GM12878 (cell line): ENCODE results near the gene TOX2. TPM values are rescaled to one million over a fixed set of nuclear protein-coding genes. Genes with fewer than 3 reads are reported as not detected.

ENCODE experiments used
- ATAC-seq: fragments of 200-7000 bp; cut with Tn5 transposase; 3 replicates; pipeline ENCODE4 v1.9.1; 2020; ENCODE audit warnings: mild to moderate bottlenecking, moderate library complexity
- BruUV-seq: library from RNA; stranded (reverse); fragments of 400-500 nt; replicated peaks from 2 replicates; lab custom pipeline; 2021; lab: Mats Ljungman, UMichigan
- CTCF ChIA-PET: fragments of 300-600 bp; sonication (Branson Sonifier 250); formaldehyde crosslinking; extraction: SDS; loops from one replicate; lab custom pipeline; 2021; ENCODE audit warnings: inconsistent platforms; lab: Yijun Ruan, JAX
- POLR2A ChIA-PET: fragments of 350-600 bp; formaldehyde crosslinking; extraction: SDS; loops from one replicate; lab custom pipeline; 2021; ENCODE audit warnings: inconsistent platforms; lab: Charles Lee
- RAD21 ChIA-PET: fragments of 300-600 bp; sonication (Branson Sonifier 250); formaldehyde crosslinking; loops from one replicate; lab custom pipeline; 2023; ENCODE audit warnings: antibody characterized with exemption; ENCODE audit not compliant: unreplicated experiment; lab: Charles Lee
- SMC1A ChIA-PET: fragments of 300-600 bp; sonication (Branson Sonifier 250); formaldehyde crosslinking; loops from one replicate; lab custom pipeline; 2023; ENCODE audit not compliant: unreplicated experiment, uncharacterized antibody; lab: Charles Lee
- DNase-seq: peaks from one replicate; pipeline ENCODE4 v3.0.0-alpha.2; 2011; ENCODE audit warnings: low read depth, low spot score
- FAIRE-seq: peaks from 3 replicates; lab custom pipeline; 2011; peaks lifted over from hg19 to GRCh38; lab: Jason Lieb, UNC
- H2AFZ ChIP-seq: 2 replicates; pipeline ENCODE4 v1.6.0; 2011; ENCODE audit warnings: low read depth, low read length, control low read depth; ENCODE audit not compliant: control insufficient read depth
- H3K27ac ChIP-seq: 2 replicates; pipeline ENCODE4 v1.5.1; 2011; ENCODE audit warnings: control low read depth; ENCODE audit not compliant: control insufficient read depth, insufficient read depth
- H3K27me3 ChIP-seq, 2 experiments: replicated peaks in 1 of 2; 2 replicates each; pipeline versions ENCODE4 v1.6.0 to v1.6.1; 2011; ENCODE audit warnings: low read length in 1 of 2; ENCODE audit not compliant: control insufficient read depth in 2 of 2, insufficient read depth in 2 of 2
- H3K36me3 ChIP-seq, 2 experiments: 2 replicates each; pipeline ENCODE4 v1.5.1; 2011; ENCODE audit warnings: low read length in 1 of 2; ENCODE audit not compliant: control insufficient read depth in 2 of 2, insufficient read depth in 2 of 2
- H3K4me1 ChIP-seq: 2 replicates; pipeline ENCODE4 v1.6.1; 2011; ENCODE audit warnings: mild to moderate bottlenecking, low read length, moderate library complexity, mixed read lengths; ENCODE audit not compliant: control insufficient read depth, insufficient read depth
- H3K4me2 ChIP-seq: 2 replicates; pipeline ENCODE4 v1.6.0; 2011; ENCODE audit warnings: control low read depth; ENCODE audit not compliant: control insufficient read depth, insufficient read depth
- H3K4me3 ChIP-seq: fragments of 200-600 bp; sonication (generic); 2 replicates; pipeline ENCODE4 v1.5.1; 2016
- H3K79me2 ChIP-seq: 2 replicates; pipeline ENCODE4 v1.6.0; 2011; ENCODE audit warnings: low read length; ENCODE audit not compliant: control insufficient read depth, insufficient read depth
- H3K9ac ChIP-seq: 2 replicates; pipeline ENCODE4 v1.8.0; 2011; ENCODE audit warnings: low read length, control low read depth, mixed read lengths; ENCODE audit not compliant: control insufficient read depth, insufficient read depth
- H3K9me3 ChIP-seq: replicated peaks from 3 replicates; pipeline ENCODE4 v1.5.1; 2011; ENCODE audit warnings: mild to moderate bottlenecking, low read length; ENCODE audit not compliant: control insufficient read depth, insufficient read depth
- H4K20me1 ChIP-seq: 2 replicates; pipeline ENCODE4 v1.6.0; 2011; ENCODE audit not compliant: control insufficient read depth, insufficient read depth
- CREM ChIP-seq: IDR thresholded peaks from 2 replicates; pipeline ENCODE4 v1.6.1; 2014; ENCODE audit warnings: antibody characterized with exemption, low read depth
- E2F4 ChIP-seq: IDR thresholded peaks from 2 replicates; pipeline ENCODE4 v1.6.1; 2012; ENCODE audit warnings: low read depth, low read length, improper control_type of control experiment
- EP300 ChIP-seq, 2 experiments: fragments of 150-350 bp in 1 of 2; IDR thresholded peaks; 2 replicates each; pipeline ENCODE4 v1.6.1; 2011 to 2012; ENCODE audit warnings: low read depth in 2 of 2, low read length in 2 of 2, borderline replicate concordance in 1 of 2, improper control_type of control experiment in 1 of 2, inconsistent platforms in 1 of 2; ENCODE audit not compliant: control insufficient read depth in 1 of 2
- GABPA ChIP-seq: IDR thresholded peaks from 2 replicates; pipeline ENCODE4 v1.6.1; 2014; ENCODE audit warnings: antibody characterized with exemption, low read depth, mild to moderate bottlenecking, inconsistent platforms
- IKZF2 ChIP-seq, 2 experiments: fragments of 450-650 bp; IDR thresholded peaks; 2 replicates each; pipeline ENCODE4 v1.6.1; 2017; ENCODE audit warnings: mild to moderate bottlenecking in 2 of 2, moderate library complexity in 2 of 2
- IRF4 ChIP-seq: IDR thresholded peaks from 2 replicates; pipeline ENCODE4 v1.6.1; 2011; ENCODE audit warnings: low read depth, low read length
- NFYB ChIP-seq: IDR thresholded peaks from 2 replicates; pipeline ENCODE4 v1.6.1; 2011; ENCODE audit warnings: low read depth, mild to moderate bottlenecking, low read length, improper control_type of control experiment, moderate library complexity; ENCODE audit not compliant: insufficient read depth
- NR2F1 ChIP-seq: fragments of 450-650 bp; conservative IDR thresholded peaks from 2 replicates; pipeline ENCODE4 v1.6.1; 2017; ENCODE audit warnings: mild to moderate bottlenecking
- RCOR1 ChIP-seq: conservative IDR thresholded peaks from 2 replicates; pipeline ENCODE4 v1.6.1; 2012; ENCODE audit warnings: low read depth, low read length, improper control_type of control experiment
- RELA ChIP-seq: fragments of 450-650 bp; IDR thresholded peaks from 2 replicates; pipeline ENCODE4 v1.8.0; 2014; ENCODE audit warnings: borderline replicate concordance; ENCODE audit not compliant: partially characterized antibody
- SREBF2 ChIP-seq: IDR thresholded peaks from 2 replicates; pipeline ENCODE4 v1.6.1; 2012; ENCODE audit warnings: mild to moderate bottlenecking, low read length
- YBX1 ChIP-seq: fragments of 450-650 bp; IDR thresholded peaks from 2 replicates; pipeline ENCODE4 v1.6.1; 2016; ENCODE audit warnings: antibody characterized with exemption
- WGBS: methylation state at CpG from one replicate; pipeline ENCODE4 v1.1.6; 2016; ENCODE audit warnings: low lambda C conversion rate; ENCODE audit not compliant: insufficient replicate concordance, insufficient coverage; ENCODE audit errors: missing lambda C conversion rate; 5-methylcytosine and 5-hydroxymethylcytosine counted together
- in situ Hi-C: fragments of 300-500 bp; cut with MboI; formaldehyde crosslinking; loops from 9 replicates; pipeline ENCODE4 v1.14.3; 2018; ENCODE audit warnings: mixed read lengths
- intact Hi-C: fragments of 100-400 bp; cut with micrococcal nuclease; formaldehyde crosslinking; loops from one replicate; pipeline ENCODE4 v1.14.2; 2022; ENCODE audit not compliant: unreplicated experiment
- polyA plus RNA-seq, 11 experiments: library from polyadenylated mRNA; depleted of rRNA in 4 of 11; unstranded in 6 of 11; stranded (reverse) in 5 of 11; fragments of >200 nt; fragmentation: Nextera tagmentation in 4 of 11; fragmentation: Illumina TruSeq in 1 of 11; extraction: Ambion mirVana in 4 of 11; extraction: Trizol in 1 of 11; gene quantifications; 1 replicate in 1 of 11; 2 replicates in 10 of 11; pipeline versions ENCODE4 v1.2.1 to v1.2.3, GENCODE V29; 2011 to 2016; ENCODE audit warnings: inconsistent platforms in 2 of 11, missing spikeins in 2 of 11, low read depth in 1 of 11
- total RNA-seq, 4 experiments: library from RNA; depleted of rRNA in 3 of 4; stranded (reverse); fragments of >200 nt in 3 of 4; fragmentation: Illumina TruSeq in 1 of 4; extraction: Trizol in 1 of 4; gene quantifications; 2 replicates each; pipeline versions ENCODE4 v1.2.1 to v1.2.3, GENCODE V29; 2013 to 2021
- TF ChIP-seq, protein P1 (sequence below): IDR thresholded peaks from 2 replicates; pipeline ENCODE4 v1.6.1; 2012; ENCODE audit warnings: low read depth, low read length, improper control_type of control experiment

The TOX2 gene
- total and polyA plus RNA-seq, 10 of the 15 experiments (the other 5 are each of a cell fraction or from before 2014, with no cell fraction given), result 2.6 to 40.5 (median 7.9) TPM

DNA sequence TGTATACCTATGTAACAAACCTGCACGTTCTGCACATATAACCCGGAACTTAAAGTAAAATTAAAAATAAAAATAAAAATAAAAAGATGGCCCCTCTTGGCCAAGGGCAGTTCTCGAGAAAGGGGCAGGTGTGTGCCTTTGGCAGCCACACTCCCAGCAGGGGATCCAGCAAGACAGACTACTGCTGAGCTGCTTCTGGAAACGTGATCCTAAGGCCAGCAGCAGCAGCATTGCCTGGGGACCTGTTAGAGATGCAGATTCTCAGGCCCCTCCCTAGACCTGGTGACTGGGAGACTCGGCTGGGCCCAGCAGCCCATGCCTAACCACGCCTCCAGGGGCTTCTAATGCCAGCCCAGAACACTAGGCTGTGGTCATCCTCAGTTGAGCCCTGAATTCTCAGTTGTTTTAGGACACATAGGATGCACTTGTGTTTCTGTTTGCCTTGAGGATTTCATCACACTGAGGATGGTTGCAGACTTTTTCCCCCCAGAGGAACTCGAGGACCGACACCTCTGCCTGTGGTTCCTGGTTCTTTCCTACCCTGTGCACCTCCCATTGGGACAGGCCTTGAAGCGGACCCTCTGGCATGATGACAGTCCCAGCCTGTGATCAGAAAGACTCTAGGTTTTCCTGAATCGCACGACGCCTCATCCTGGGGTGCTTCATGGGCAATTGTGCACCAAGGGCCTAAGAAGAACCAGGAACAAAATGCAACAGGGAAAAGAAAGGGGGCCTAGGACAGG lies 105.9 kb downstream of the TOX2 start:
- ATAC-seq (no peak), DNase-seq (no peak), FAIRE-seq (no peak)
- no peak overlapping the region for H2AFZ ChIP-seq
- no peaks in the 10 kb centered on the region for H4K20me1 ChIP-seq
- H3K27me3 ChIP-seq, result no peaks in the 10 kb centered on the region
- H3K4me2 ChIP-seq, result no peak overlapping the region
- H3K4me1 ChIP-seq, result peaks cover 5% of the 10 kb centered on the region; the same call in 1 of the 2 replicates
- ChIA-PET POLR2A (no interaction called here), CTCF (interaction anchor here (1.9 to 2.8 kb wide), 2 partner anchors 8 to 270 kb away, joined by 9 to 10 read pairs; no protein-coding TSS in a partner anchor), RAD21 (interaction anchor here (1.1 to 1.7 kb wide), 2 partner anchors 20 to 49 kb away, joined by 3 read pairs; no protein-coding TSS in a partner anchor), SMC1A (interaction anchor here (1.0 to 2.2 kb wide), 3 partner anchors 8 to 270 kb away, joined by 3 to 8 read pairs (median 3); no protein-coding TSS in a partner anchor)
- H3K27ac ChIP-seq, result no peak overlapping the region
- H3K9me3 ChIP-seq, result no peaks in the 10 kb centered on the region
- in situ Hi-C loops, result no loop called here
- 88% methylated on average over 12 of the region's 12 CpGs for WGBS
- BruUV-seq, result no TSS peak
- TF ChIP-seq NR2F1, result no peak
- TF ChIP-seq EP300 (IDR thresholded peaks at IDR 0.05; ENCODE audit: borderline replicate concordance in 1 of 2, control insufficient read depth in 1 of 2, low read depth in 2 of 2, low read length in 2 of 2), result no peak
- TF ChIP-seq E2F4, result no peak
- no peak for TF ChIP-seq RCOR1
- no peak for TF ChIP-seq SREBF2
- no peak for TF ChIP-seq IKZF2 (IDR thresholded peaks at IDR 0.05)
- no peak for TF ChIP-seq NFYB
- no peak for TF ChIP-seq IRF4
- no peak for TF ChIP-seq GABPA
- TF ChIP-seq CREM, result no peak
- TF ChIP-seq YBX1, result no peak
- TF ChIP-seq, protein P1, sequence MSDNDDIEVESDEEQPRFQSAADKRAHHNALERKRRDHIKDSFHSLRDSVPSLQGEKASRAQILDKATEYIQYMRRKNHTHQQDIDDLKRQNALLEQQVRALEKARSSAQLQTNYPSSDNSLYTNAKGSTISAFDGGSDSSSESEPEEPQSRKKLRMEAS, result no peak
- TF ChIP-seq RELA, result no peak
- no peak overlapping the region for H3K4me3 ChIP-seq
- H3K36me3 ChIP-seq, result no peaks in the 10 kb centered on the region; a peak in 1 of 4 replicates
- no peaks in the 10 kb centered on the region for H3K79me2 ChIP-seq
- intact Hi-C loops, result no loop called here
- H3K9ac ChIP-seq, result no peak overlapping the region
